AG04450 (cell line): Measurements from ENCODE around the gene ADIPOQ. TPM values are rescaled to one million over a fixed set of nuclear protein-coding genes. Genes with fewer than 3 reads are reported as not detected.
A peak's percentile ranks its signal among the peaks of the same experiment; 100 is the strongest.
"Not testable (repeated sequence)": the region's sequence is repeated elsewhere in the genome, so short reads cannot be mapped to it uniquely, and the experiment has no call there.

Experiments
- CTCF ChIA-PET: fragments of 300-600, 350-600 bp; formaldehyde crosslinking; extraction: SDS; loops from one replicate; lab custom pipeline; 2022; ENCODE audit warnings: antibody characterized with exemption, inconsistent platforms; lab: Charles Lee
- POLR2A ChIA-PET: fragments of 350-600 bp; formaldehyde crosslinking; extraction: SDS; loops from one replicate; lab custom pipeline; 2021; ENCODE audit warnings: antibody characterized with exemption, inconsistent platforms; lab: Yijun Ruan, JAX
- DNase-seq: peaks from one replicate; pipeline ENCODE4 v3.0.0-alpha.2; 2011; ENCODE audit warnings: low read depth, low spot score
- H3K27ac ChIP-seq: one replicate; pipeline ENCODE4 v1.5.1; 2012; ENCODE audit warnings: low read depth, low read length, control low read depth
- H3K27me3 ChIP-seq: one replicate; pipeline ENCODE4 v1.6.0; 2012; ENCODE audit warnings: low read length; ENCODE audit not compliant: control insufficient read depth, insufficient read depth
- H3K4me3 ChIP-seq: 2 replicates; pipeline ENCODE4 v1.5.1; 2011; ENCODE audit warnings: mild to moderate bottlenecking, low read depth, low read length, control low read depth
- H3K9me3 ChIP-seq: 2 replicates; pipeline ENCODE4 v1.5.1; 2012; ENCODE audit warnings: low read length; ENCODE audit not compliant: control insufficient read depth, insufficient read depth
- CTCF ChIP-seq: IDR thresholded peaks from 2 replicates; pipeline ENCODE4 v1.5.1; 2011; ENCODE audit warnings: low read depth, low read length, control low read depth, inconsistent platforms
- polyA plus RNA-seq: library from polyadenylated mRNA; depleted of rRNA; stranded (reverse); fragments of >200 nt; gene quantifications from 2 replicates; pipeline ENCODE4 v1.2.3, GENCODE V29; 2011

Gene ADIPOQ
- polyA plus RNA-seq, 1 experiment = not detected

GRCh38 chr3:186806089-186807055, 36.1 kb upstream of the ADIPOQ start, which contains the start of gene RFC4:
Gene RFC4 (minus strand): TSS chr3:186806482. CDS start chr3:186804713, 1,769 bp downstream.
- CTCF ChIA-PET = interaction anchor here (3.0 to 4.4 kb wide), 3 partner anchors 15 to 190 kb away, joined by 14 to 25 read pairs (median 22); no protein-coding TSS in a partner anchor
- Histone ChIP-seq H3K9me3 (no peaks in the 10 kb centered on the region; the same call in 1 of the 2 replicates), H3K27ac (peak within 1 kb of the TSS; percentile 73), H3K4me3 (peak within 1 kb of the TSS; percentile 88), H3K27me3 (no peaks in the 10 kb centered on the region)
- DNase-seq = no peak
- TF ChIP-seq CTCF = no peak
- POLR2A ChIA-PET = interaction anchor here (1.1 kb wide), 1 partner anchor 16 kb away, joined by 4 read pairs; no protein-coding TSS in a partner anchor

- ChIA-PET CTCF (interaction anchor here (0.6 to 4.4 kb wide), 3 partner anchors 14 to 247 kb away, joined by 5 to 25 read pairs (median 22); no protein-coding TSS in a partner anchor), POLR2A (interaction anchor here (1.1 kb wide), 1 partner anchor 17 kb away, joined by 4 read pairs; no protein-coding TSS in a partner anchor)
- H3K27ac ChIP-seq = no peak overlapping the region
These were observed 35.3 kb upstream of the ADIPOQ start for GRCh38 chr3:186807231-186807630.

GRCh38 chr3:186810336-186810996, 32.0 kb upstream of the ADIPOQ start:
- no peak for DNase-seq
- no peak overlapping the region for H3K4me3 ChIP-seq
- H3K9me3 ChIP-seq = no peaks in the 10 kb centered on the region; the same call in 1 of the 2 replicates
- no peaks in the 10 kb centered on the region for H3K27me3 ChIP-seq
- CTCF ChIA-PET = interaction anchor here (0.8 kb wide), 1 partner anchor 11 kb away, joined by 3 read pairs; no protein-coding TSS in a partner anchor
- POLR2A ChIA-PET = no interaction called here
- no peak for TF ChIP-seq CTCF
- H3K27ac ChIP-seq = no peak overlapping the region

More at GRCh38 chr3:186807231-186807630, 35.3 kb upstream of the ADIPOQ start:
- TF ChIP-seq CTCF = no peak
- no peak for DNase-seq
- peak overlapping the region; percentile 88 for H3K4me3 ChIP-seq
- no peaks in the 10 kb centered on the region for H3K27me3 ChIP-seq
- H3K9me3 ChIP-seq = no peaks in the 10 kb centered on the region; the same call in 1 of the 2 replicates

- H3K27ac ChIP-seq, H3K27me3 ChIP-seq, DNase-seq, H3K4me3 ChIP-seq, CTCF ChIA-PET, POLR2A ChIA-PET, H3K9me3 ChIP-seq: not testable (repeated sequence)
These were observed 31.2 kb upstream of the ADIPOQ start for GRCh38 chr3:186811313-186811712.

- no peaks in the 10 kb centered on the region for H3K27me3 ChIP-seq
- no peak overlapping the region for H3K4me3 ChIP-seq
- TF ChIP-seq CTCF = no peak
- H3K27ac ChIP-seq = no peak overlapping the region
- no peak for DNase-seq
- H3K9me3 ChIP-seq = no peaks in the 10 kb centered on the region
- ChIA-PET POLR2A (no interaction called here), CTCF (interaction anchor here (0.5 to 0.6 kb wide), 2 partner anchors 280 to 832 kb away, joined by 3 to 7 read pairs; no protein-coding TSS in a partner anchor)
These were observed 28.4 kb upstream of the ADIPOQ start for GRCh38 chr3:186814100-186814499.
